Measurements from ENCODE around the gene WWOX. TPM values are rescaled to one million over a fixed set of nuclear protein-coding genes. Genes with fewer than 3 reads are reported as not detected.
A peak's percentile ranks its signal among the peaks of the same experiment; 100 is the strongest.

WWOX gene
- total and polyA plus RNA-seq, 2 of the 13 experiments (the other 11 are each of a cell fraction or from before 2014, with no cell fraction given): 9.1 to 37.4 TPM

GRCh38 chr16:78731785-78732184 lies 632.3 kb downstream of the WWOX start:
- no TSS peak for BruUV-seq (replicated peaks)
- intact Hi-C loops (cut with micrococcal nuclease; ENCODE audit: unreplicated experiment): loop anchor here (10.0 kb wide), 1 partner anchor 1537 kb away; the partner anchor contains the start of genes MON1B and SYCE1L
- in situ Hi-C loops (cut with HindIII; ENCODE audit: extremely low pct_ligation_motif_present, low pct_unique_long_range_greater_than_20kb): loop anchor here (5.0 kb wide), 1 partner anchor 36 kb away; no protein-coding TSS in a partner anchor
- Histone ChIP-seq H3K27me3 (ENCODE audit: control insufficient read depth in 1 of 2, insufficient read depth in 2 of 2, low read length in 2 of 2) (no peaks in the 10 kb centered on the region), H3K9me3 (ENCODE audit: low read length) (no peaks in the 10 kb centered on the region), H3K79me2 (ENCODE audit: insufficient read depth, low read length) (no peaks in the 10 kb centered on the region), H3K4me3 (replicated peaks in 1 of 3; ENCODE audit: insufficient read depth in 1 of 3, low read depth in 2 of 3, low read length in 3 of 3) (no peak overlapping the region), H4K20me1 (ENCODE audit: insufficient read depth, low read length) (no peaks in the 10 kb centered on the region), H3K4me2 (ENCODE audit: low read depth, low read length) (no peak overlapping the region), H3K9ac (ENCODE audit: insufficient read depth, low read depth, low read length) (no peak overlapping the region), H3K27ac (ENCODE audit: extremely low read length, insufficient read depth, low read length) (peak overlapping the region; percentile 34), H3K4me1 (ENCODE audit: insufficient read depth, low read length) (peaks cover 100% of the 10 kb centered on the region), H2AFZ (ENCODE audit: low read length) (no peak overlapping the region), H3K36me3 (replicated peaks in 1 of 2; ENCODE audit: control insufficient read depth in 1 of 2, insufficient read depth in 2 of 2, low read length in 2 of 2) (no peaks in the 10 kb centered on the region)
- DNase-seq (ENCODE audit: low spot score) (no peak), FAIRE-seq (no peak), ATAC-seq (no peak)
- CTCF ChIA-PET (ENCODE audit: low intra/inter-chr PET ratio, low total read pairs): no interaction called here
- WGBS (ENCODE audit: low lambda C conversion rate): 100% methylated on average over 1 of the region's 1 CpG
- POLR2A ChIA-PET: interaction anchor here (0.6 to 0.7 kb wide), 2 partner anchors 214 to 225 kb away, joined by 3 to 4 read pairs; no protein-coding TSS in a partner anchor
- TF ChIP-seq ZFP37 (CRISPR knock-in tag; IDR thresholded peaks at IDR 0.05; ENCODE audit: borderline replicate concordance) (no peak), DMTF1 (CRISPR knock-in tag; IDR thresholded peaks at IDR 0.05) (no peak), GLI4 (CRISPR knock-in tag; IDR thresholded peaks at IDR 0.05; ENCODE audit: borderline replicate concordance) (no peak), ZFP1 (CRISPR knock-in tag; IDR thresholded peaks at IDR 0.05) (no peak), FOXP4 (CRISPR knock-in tag; IDR thresholded peaks at IDR 0.05) (peak; percentile 53; the same call in 1 of the 2 replicates), SOX13 (IDR thresholded peaks at IDR 0.05) (no peak), SOX13 (CRISPR knock-in tag; conservative IDR thresholded peaks at IDR 0.05 in 1 of 2, IDR thresholded peaks at IDR 0.05 in 1 of 2) (0 out of 4 replicates have a peak, but pooled peaks of 1 of the 2 experiments have one; percentile 4), NR2F2 (IDR thresholded peaks at IDR 0.05; ENCODE audit: borderline replicate concordance, low read depth) (no peak), ZBTB42 (CRISPR knock-in tag; IDR thresholded peaks at IDR 0.05) (no peak), PRPF4 (IDR thresholded peaks at IDR 0.05; ENCODE audit: low read depth, low read length, poor library complexity, severe bottlenecking) (no peak), ZNF362 (CRISPR knock-in tag; IDR thresholded peaks at IDR 0.05; ENCODE audit: borderline replicate concordance) (peak; percentile 76; the same call in 1 of the 2 replicates), HNRNPH1 (optimal IDR thresholded peaks at IDR 0.05; ENCODE audit: low read depth, low read length) (no peak), POGZ (CRISPR knock-in tag; IDR thresholded peaks at IDR 0.05) (no peak), SOX5 (CRISPR knock-in tag; IDR thresholded peaks at IDR 0.05; ENCODE audit: borderline replicate concordance) (no peak), ETV5 (CRISPR knock-in tag; IDR thresholded peaks at IDR 0.05; ENCODE audit: borderline replicate concordance) (no peak; the same call in 1 of the 2 replicates), ZBTB39 (CRISPR knock-in tag; IDR thresholded peaks at IDR 0.05) (no peak), HDAC1 (CRISPR knock-in tag; IDR thresholded peaks at IDR 0.05) (peak; percentile 47; the same call in 1 of the 2 replicates)
